IMR-90 (cell line): ENCODE results near the gene KLRF1. TPM values are rescaled to one million over a fixed set of nuclear protein-coding genes. Genes with fewer than 3 reads are reported as not detected.

Experiments used
- ATAC-seq: fragments of 200-7000 bp; cut with Tn5 transposase; 2 replicates; pipeline ENCODE4 v1.9.1; 2020; ENCODE audit warnings: low read depth, mild to moderate bottlenecking, moderate library complexity
- BruUV-seq: library from RNA; stranded (reverse); fragments of 400-500 nt; replicated peaks from 2 replicates; lab custom pipeline; 2021; lab: Mats Ljungman, UMichigan
- CTCF ChIA-PET: fragments of 300-600 bp; formaldehyde crosslinking; extraction: SDS; loops from one replicate; lab custom pipeline; 2021; ENCODE audit warnings: antibody characterized with exemption; lab: Yijun Ruan, JAX
- POLR2A ChIA-PET: fragments of 300-600 bp; sonication (Branson Sonifier 250); formaldehyde crosslinking; loops from one replicate; lab custom pipeline; 2022; ENCODE audit warnings: antibody characterized with exemption; ENCODE audit not compliant: unreplicated experiment; lab: Charles Lee
- DNase-seq: peaks from one replicate; pipeline ENCODE4 v3.0.0; 2013
- H2AFZ ChIP-seq: replicated peaks from 2 replicates; pipeline ENCODE3; 2013; ENCODE audit warnings: low read length, mild to moderate bottlenecking; ENCODE audit not compliant: poor library complexity
- H2AK5ac ChIP-seq: 2 replicates; pipeline ENCODE4 v1.6.1; 2013; ENCODE audit warnings: low read depth, low read length, inconsistent platforms
- H2AK9ac ChIP-seq: replicated peaks from 2 replicates; pipeline ENCODE3; 2013; ENCODE audit warnings: mild to moderate bottlenecking, low read depth, low read length, moderate library complexity; ENCODE audit not compliant: poor library complexity
- H2BK120ac ChIP-seq: 2 replicates; pipeline ENCODE4 v1.6.1; 2013; ENCODE audit warnings: low read depth, low read length, inconsistent platforms
- H2BK15ac ChIP-seq: 3 replicates; pipeline ENCODE4 v1.6.1; 2013; ENCODE audit warnings: low read depth, low read length, inconsistent platforms
- H2BK20ac ChIP-seq: 2 replicates; pipeline ENCODE4 v1.6.1; 2013; ENCODE audit warnings: low read depth, mild to moderate bottlenecking, inconsistent platforms, low read length, moderate library complexity
- H2BK5ac ChIP-seq: 2 replicates; pipeline ENCODE4 v1.6.1; 2013; ENCODE audit warnings: mild to moderate bottlenecking, low read depth, low read length, inconsistent platforms; ENCODE audit not compliant: poor library complexity, severe bottlenecking
- H3K14ac ChIP-seq: replicated peaks from 2 replicates; pipeline ENCODE4 v1.6.1; 2013; ENCODE audit warnings: low read depth, low read length, inconsistent platforms
- H3K18ac ChIP-seq: 2 replicates; pipeline ENCODE4 v1.6.1; 2013; ENCODE audit warnings: low read depth, low read length, control low read depth
- H3K23ac ChIP-seq: 2 replicates; pipeline ENCODE4 v1.6.1; 2013; ENCODE audit warnings: low read depth, low read length, inconsistent platforms
- H3K27ac ChIP-seq: 2 replicates; pipeline ENCODE4 v1.5.1; 2013; ENCODE audit warnings: mild to moderate bottlenecking, control low read depth, low read length; ENCODE audit not compliant: insufficient read depth
- H3K27me3 ChIP-seq: 2 replicates; pipeline ENCODE4 v1.6.1; 2013; ENCODE audit warnings: low read length; ENCODE audit not compliant: control insufficient read depth, insufficient read depth
- H3K36me3 ChIP-seq: 2 replicates; pipeline ENCODE4 v1.6.1; 2013; ENCODE audit warnings: low read length, mixed read lengths; ENCODE audit not compliant: control insufficient read depth, insufficient read depth
- H3K4ac ChIP-seq: 2 replicates; pipeline ENCODE4 v1.6.1; 2013; ENCODE audit warnings: low read depth, low read length, inconsistent platforms
- H3K4me1 ChIP-seq: 2 replicates; pipeline ENCODE4 v1.6.1; 2013; ENCODE audit warnings: low read length, mixed read lengths; ENCODE audit not compliant: control insufficient read depth, insufficient read depth
- H3K4me2 ChIP-seq: 2 replicates; pipeline ENCODE4 v1.6.1; 2013; ENCODE audit warnings: low read depth, mild to moderate bottlenecking, control low read depth, low read length, moderate library complexity
- H3K4me3 ChIP-seq: 2 replicates; pipeline ENCODE4 v1.5.1; 2013; ENCODE audit warnings: low read depth, mild to moderate bottlenecking, control low read depth, low read length, moderate library complexity; ENCODE audit not compliant: insufficient read depth
- H3K56ac ChIP-seq: 2 replicates; pipeline ENCODE4 v1.6.1; 2013; ENCODE audit warnings: low read length, inconsistent platforms; ENCODE audit not compliant: insufficient read depth; ENCODE audit errors: extremely low read depth
- H3K79me1 ChIP-seq, 2 experiments: 2 replicates each; pipeline ENCODE4 v1.6.1; 2013; ENCODE audit warnings: low read length in 2 of 2, inconsistent platforms in 1 of 2, low read depth in 1 of 2
- H3K9ac ChIP-seq: 2 replicates; pipeline ENCODE4 v1.6.1; 2013; ENCODE audit warnings: low read depth, low read length, control low read depth
- H3K9me1 ChIP-seq: 2 replicates; pipeline ENCODE4 v1.6.1; 2013; ENCODE audit warnings: low read length, inconsistent platforms; ENCODE audit not compliant: insufficient read depth
- H3K9me3 ChIP-seq: 2 replicates; pipeline ENCODE4 v1.6.1; 2013; ENCODE audit warnings: low read length; ENCODE audit not compliant: control insufficient read depth, insufficient read depth
- H4K20me1 ChIP-seq: 2 replicates; pipeline ENCODE4 v1.6.1; 2013; ENCODE audit warnings: low read length, inconsistent platforms; ENCODE audit not compliant: insufficient read depth
- H4K5ac ChIP-seq: 2 replicates; pipeline ENCODE4 v1.6.1; 2013; ENCODE audit warnings: mild to moderate bottlenecking, low read depth, low read length, control low read depth
- H4K8ac ChIP-seq, 2 experiments: 2 replicates each; pipeline ENCODE4 v1.6.1; 2013; ENCODE audit warnings: low read depth in 2 of 2, low read length in 2 of 2, control low read depth in 1 of 2, inconsistent platforms in 1 of 2
- H4K91ac ChIP-seq: 2 replicates; pipeline ENCODE4 v1.6.1; 2013; ENCODE audit warnings: low read depth, low read length, inconsistent platforms; ENCODE audit not compliant: insufficient read depth
- BHLHE40 ChIP-seq: fragments of 150-350 bp; IDR thresholded peaks from 2 replicates; pipeline ENCODE4 v1.6.1; 2016; ENCODE audit warnings: mild to moderate bottlenecking, low read depth, low read length
- CEBPB ChIP-seq: IDR thresholded peaks from 2 replicates; pipeline ENCODE4 v1.6.1; 2012; ENCODE audit warnings: low read depth, low read length, improper control_type of control experiment
- CHD1 ChIP-seq: IDR thresholded peaks from 2 replicates; pipeline ENCODE4 v1.6.1; 2012; ENCODE audit warnings: low read depth, low read length, improper control_type of control experiment
- ELK1 ChIP-seq: fragments of 150-350 bp; IDR thresholded peaks from 2 replicates; pipeline ENCODE4 v1.6.1; 2016; ENCODE audit warnings: low read depth, mild to moderate bottlenecking, low read length, moderate library complexity, borderline replicate concordance
- FOS ChIP-seq: fragments of 150-350 bp; IDR thresholded peaks from 2 replicates; pipeline ENCODE4 v1.6.1; 2016; ENCODE audit warnings: low read depth, low read length
- MAFK ChIP-seq: IDR thresholded peaks from 2 replicates; pipeline ENCODE4 v1.6.1; 2012; ENCODE audit warnings: low read depth, low read length, improper control_type of control experiment
- MAZ ChIP-seq: IDR thresholded peaks from 2 replicates; pipeline ENCODE4 v1.6.1; 2012; ENCODE audit warnings: low read depth, mild to moderate bottlenecking, low read length, improper control_type of control experiment, moderate library complexity, borderline replicate concordance
- MXI1 ChIP-seq: IDR thresholded peaks from 2 replicates; pipeline ENCODE4 v1.6.1; 2012; ENCODE audit warnings: low read depth, mild to moderate bottlenecking, low read length, moderate library complexity, borderline replicate concordance
- NFE2L2 ChIP-seq: fragments of 150-350 bp; IDR thresholded peaks from 2 replicates; pipeline ENCODE4 v1.6.1; 2016; ENCODE audit warnings: low read depth, mild to moderate bottlenecking, low read length
- POLR2A ChIP-seq: IDR thresholded peaks from 2 replicates; pipeline ENCODE4 v1.6.1; 2012; ENCODE audit warnings: mild to moderate bottlenecking, low read depth, low read length
- RAD21 ChIP-seq: IDR thresholded peaks from 2 replicates; pipeline ENCODE4 v1.6.1; 2012; ENCODE audit warnings: low read length, improper control_type of control experiment
- RCOR1 ChIP-seq: IDR thresholded peaks from 2 replicates; pipeline ENCODE4 v1.6.1; 2012; ENCODE audit warnings: mild to moderate bottlenecking, low read length, improper control_type of control experiment; ENCODE audit not compliant: insufficient replicate concordance
- RFX5 ChIP-seq: IDR thresholded peaks from 2 replicates; pipeline ENCODE4 v1.8.0; 2012; ENCODE audit warnings: low read depth, mild to moderate bottlenecking, low read length, moderate library complexity
- SMC3 ChIP-seq: fragments of 150-350 bp; IDR thresholded peaks from 2 replicates; pipeline ENCODE4 v1.6.1; 2016; ENCODE audit warnings: low read depth, mild to moderate bottlenecking, antibody characterized with exemption, low read length, moderate library complexity
- WGBS, 2 experiments: methylation state at CpG; one replicate each; pipeline versions ENCODE4 v1.1.5 to v1.1.7; 2013; ENCODE audit warnings: missing lambda C conversion rate in 2 of 2; ENCODE audit not compliant: insufficient read length in 1 of 2; ENCODE audit errors: extremely low coverage in 2 of 2; 5-methylcytosine and 5-hydroxymethylcytosine counted together
- dilution Hi-C: fragments of 300-500 bp; cut with HindIII; formaldehyde crosslinking; loops from one replicate; pipeline ENCODE4 v1.14.3; 2018; ENCODE audit warnings: low sequenced_read_pairs; ENCODE audit not compliant: unreplicated experiment
- in situ Hi-C: fragments of 300-500 bp; cut with MboI; formaldehyde crosslinking; loops from 3 replicates; pipeline ENCODE4 v1.14.3; 2019; ENCODE audit warnings: low sequenced_read_pairs, inconsistent platforms, mixed read lengths
- intact Hi-C: fragments of 100-400 bp; cut with micrococcal nuclease; formaldehyde crosslinking; loops from 2 replicates; pipeline ENCODE4 v1.10.0; 2022
- polyA plus RNA-seq, 3 experiments: library from polyadenylated mRNA; depleted of rRNA; stranded (reverse); fragments of >200 nt; gene quantifications; 2 replicates each; pipeline ENCODE4 v1.2.3, GENCODE V29; 2012; ENCODE audit warnings: low replicate concordance in 1 of 3
- total RNA-seq: library from RNA; depleted of rRNA; stranded (reverse); fragments of >200 nt; gene quantifications from 2 replicates; pipeline ENCODE4 v1.2.3, GENCODE V29; 2012
- TF ChIP-seq, protein P1 (sequence below): fragments of 150-350 bp; IDR thresholded peaks from 2 replicates; pipeline ENCODE4 v1.6.1; 2017; ENCODE audit warnings: mild to moderate bottlenecking, antibody characterized with exemption, low read length, low read depth
- TF ChIP-seq, protein P2 (sequence below): conservative IDR thresholded peaks from 2 replicates; pipeline ENCODE4 v1.5.1; 2012; ENCODE audit warnings: mild to moderate bottlenecking, low read depth, low read length, improper control_type of control experiment

Gene KLRF1
- total and polyA plus RNA-seq, 2 of the 4 experiments (the other 2 are of a cell fraction) = not detected

DNA sequence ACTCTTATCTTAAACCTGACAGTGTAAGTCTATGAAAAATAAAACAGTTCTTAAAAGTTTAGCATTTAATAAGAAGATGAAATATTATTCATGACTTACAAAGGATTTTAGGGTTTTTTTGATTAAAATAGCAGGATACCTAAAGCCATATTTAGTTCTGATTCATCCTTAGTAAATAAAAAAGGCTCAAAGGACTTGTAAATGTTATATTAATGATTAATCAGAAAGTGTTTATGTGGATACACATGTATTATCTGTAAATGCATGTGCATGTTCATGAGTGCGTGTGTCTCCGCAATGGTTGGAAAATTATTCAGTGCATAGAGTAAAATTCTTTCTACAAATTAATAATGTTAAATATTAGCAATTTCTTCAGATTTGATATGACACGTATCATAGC is 4.4 kb downstream of the KLRF1 start:
- Histone ChIP-seq H4K91ac (no peak overlapping the region), H3K14ac (no peak overlapping the region), H4K8ac (no peak overlapping the region), H3K9ac (no peak overlapping the region), H3K4me1 (no peaks in the 10 kb centered on the region), H3K23ac (no peak overlapping the region), H3K56ac (no peak overlapping the region), H2BK120ac (no peak overlapping the region), H2BK5ac (no peak overlapping the region), H3K27ac (no peak overlapping the region), H4K20me1 (no peaks in the 10 kb centered on the region), H3K9me3 (no peaks in the 10 kb centered on the region), H3K79me1 (no peaks in the 10 kb centered on the region), H2AK9ac (no peak overlapping the region), H2AFZ (no peak overlapping the region), H2BK15ac (no peak overlapping the region), H3K4ac (no peak overlapping the region), H4K5ac (no peak overlapping the region), H2BK20ac (no peak overlapping the region), H3K9me1 (no peaks in the 10 kb centered on the region), H3K36me3 (no peaks in the 10 kb centered on the region), H3K27me3 (no peaks in the 10 kb centered on the region), H2AK5ac (no peak overlapping the region), H3K18ac (no peak overlapping the region), H3K4me2 (no peak overlapping the region), H3K4me3 (no peak overlapping the region)
- BruUV-seq = no TSS peak
- DNase-seq (no peak), ATAC-seq (no peak)
- in situ Hi-C loops (no loop called here), intact Hi-C loops (no loop called here), dilution Hi-C loops (no loop called here)
- WGBS, 2 experiments = no CpG with 5 or more reads among the region's 3 CpGs
- TF ChIP-seq CEBPB (no peak), RCOR1 (no peak), MXI1 (no peak), MAZ (no peak), NFE2L2 (no peak), RAD21 (no peak), SMC3 (no peak), MAFK (no peak), CHD1 (no peak), FOS (no peak), RFX5 (no peak), POLR2A (no peak), BHLHE40 (no peak), ELK1 (no peak)
- TF ChIP-seq, protein P1, sequence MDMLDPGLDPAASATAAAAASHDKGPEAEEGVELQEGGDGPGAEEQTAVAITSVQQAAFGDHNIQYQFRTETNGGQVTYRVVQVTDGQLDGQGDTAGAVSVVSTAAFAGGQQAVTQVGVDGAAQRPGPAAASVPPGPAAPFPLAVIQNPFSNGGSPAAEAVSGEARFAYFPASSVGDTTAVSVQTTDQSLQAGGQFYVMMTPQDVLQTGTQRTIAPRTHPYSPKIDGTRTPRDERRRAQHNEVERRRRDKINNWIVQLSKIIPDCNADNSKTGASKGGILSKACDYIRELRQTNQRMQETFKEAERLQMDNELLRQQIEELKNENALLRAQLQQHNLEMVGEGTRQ = no peak
- TF ChIP-seq, protein P2, sequence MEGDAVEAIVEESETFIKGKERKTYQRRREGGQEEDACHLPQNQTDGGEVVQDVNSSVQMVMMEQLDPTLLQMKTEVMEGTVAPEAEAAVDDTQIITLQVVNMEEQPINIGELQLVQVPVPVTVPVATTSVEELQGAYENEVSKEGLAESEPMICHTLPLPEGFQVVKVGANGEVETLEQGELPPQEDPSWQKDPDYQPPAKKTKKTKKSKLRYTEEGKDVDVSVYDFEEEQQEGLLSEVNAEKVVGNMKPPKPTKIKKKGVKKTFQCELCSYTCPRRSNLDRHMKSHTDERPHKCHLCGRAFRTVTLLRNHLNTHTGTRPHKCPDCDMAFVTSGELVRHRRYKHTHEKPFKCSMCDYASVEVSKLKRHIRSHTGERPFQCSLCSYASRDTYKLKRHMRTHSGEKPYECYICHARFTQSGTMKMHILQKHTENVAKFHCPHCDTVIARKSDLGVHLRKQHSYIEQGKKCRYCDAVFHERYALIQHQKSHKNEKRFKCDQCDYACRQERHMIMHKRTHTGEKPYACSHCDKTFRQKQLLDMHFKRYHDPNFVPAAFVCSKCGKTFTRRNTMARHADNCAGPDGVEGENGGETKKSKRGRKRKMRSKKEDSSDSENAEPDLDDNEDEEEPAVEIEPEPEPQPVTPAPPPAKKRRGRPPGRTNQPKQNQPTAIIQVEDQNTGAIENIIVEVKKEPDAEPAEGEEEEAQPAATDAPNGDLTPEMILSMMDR = no peak
- ChIA-PET CTCF (interaction anchor here (0.6 kb wide), 1 partner anchor 511 kb away, joined by 4 read pairs; no protein-coding TSS in a partner anchor), POLR2A (no interaction called here)
